ENCODE results near the gene C1orf35.

Gene C1orf35

DNA sequence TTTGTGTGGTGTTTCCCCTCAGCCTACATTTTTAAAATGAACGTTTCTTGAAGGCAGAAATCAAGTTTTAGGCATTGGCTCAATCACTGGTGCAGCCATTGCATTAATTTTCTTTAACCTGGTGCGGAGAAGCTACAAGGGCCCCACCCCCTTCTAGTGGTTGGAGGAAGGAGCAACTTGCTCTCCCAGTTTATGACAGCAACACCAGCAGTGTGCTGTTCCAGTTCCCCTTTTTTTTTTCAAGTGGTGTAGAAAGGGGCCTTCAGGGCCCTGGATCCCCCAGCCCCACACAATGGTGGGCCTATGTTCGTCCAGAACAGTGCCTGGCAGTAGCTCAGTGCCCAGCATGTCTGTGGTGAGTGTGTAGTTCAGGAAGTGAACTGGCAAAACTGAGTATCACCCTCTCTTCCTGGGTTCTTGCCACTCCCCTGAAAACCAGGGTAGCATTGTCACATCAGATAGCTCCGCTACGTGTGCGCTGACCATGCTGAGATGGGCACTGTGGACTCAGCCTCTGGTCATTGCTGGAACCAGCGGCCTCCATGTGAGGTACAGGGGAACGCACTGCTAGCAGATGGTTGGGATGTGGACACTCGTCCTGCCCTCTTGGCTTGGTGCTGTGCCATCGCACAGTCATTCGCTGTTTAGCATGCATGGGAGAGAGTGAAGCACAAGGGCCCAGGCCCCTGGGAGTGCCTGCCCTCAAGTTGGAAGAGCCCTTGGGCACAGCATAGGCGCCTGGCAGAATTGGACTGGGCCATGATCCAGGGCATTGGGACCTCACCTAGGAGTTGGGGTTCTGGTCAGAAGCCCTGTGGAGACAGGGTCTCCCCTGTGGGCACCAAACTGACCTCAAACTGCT is 13.4 kb downstream of the C1orf35 start:
- Histone ChIP-seq H3K27ac (replicated peaks) (peak overlapping the region; percentile 28), H3K27me3 (ENCODE audit: insufficient read depth, poor library complexity, severe bottlenecking) (no peaks in the 10 kb centered on the region), H3K4me3 (replicated peaks; ENCODE audit: insufficient read depth, low read length) (no peak overlapping the region)
- TF ChIP-seq GABPA (IDR thresholded peaks at IDR 0.05; ENCODE audit: low read depth) (no peak), SPI1 (IDR thresholded peaks at IDR 0.05; ENCODE audit: borderline replicate concordance, low read depth) (peak; percentile 98), POLR2AphosphoS5 (IDR thresholded peaks at IDR 0.05; ENCODE audit: low read depth) (peak; percentile 52; the same call in 1 of the 2 replicates), REST (IDR thresholded peaks at IDR 0.05; ENCODE audit: insufficient replicate concordance, low read depth) (no peak)
- TF ChIP-seq, protein P1, sequence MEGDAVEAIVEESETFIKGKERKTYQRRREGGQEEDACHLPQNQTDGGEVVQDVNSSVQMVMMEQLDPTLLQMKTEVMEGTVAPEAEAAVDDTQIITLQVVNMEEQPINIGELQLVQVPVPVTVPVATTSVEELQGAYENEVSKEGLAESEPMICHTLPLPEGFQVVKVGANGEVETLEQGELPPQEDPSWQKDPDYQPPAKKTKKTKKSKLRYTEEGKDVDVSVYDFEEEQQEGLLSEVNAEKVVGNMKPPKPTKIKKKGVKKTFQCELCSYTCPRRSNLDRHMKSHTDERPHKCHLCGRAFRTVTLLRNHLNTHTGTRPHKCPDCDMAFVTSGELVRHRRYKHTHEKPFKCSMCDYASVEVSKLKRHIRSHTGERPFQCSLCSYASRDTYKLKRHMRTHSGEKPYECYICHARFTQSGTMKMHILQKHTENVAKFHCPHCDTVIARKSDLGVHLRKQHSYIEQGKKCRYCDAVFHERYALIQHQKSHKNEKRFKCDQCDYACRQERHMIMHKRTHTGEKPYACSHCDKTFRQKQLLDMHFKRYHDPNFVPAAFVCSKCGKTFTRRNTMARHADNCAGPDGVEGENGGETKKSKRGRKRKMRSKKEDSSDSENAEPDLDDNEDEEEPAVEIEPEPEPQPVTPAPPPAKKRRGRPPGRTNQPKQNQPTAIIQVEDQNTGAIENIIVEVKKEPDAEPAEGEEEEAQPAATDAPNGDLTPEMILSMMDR (IDR thresholded peaks at IDR 0.05; ENCODE audit: insufficient read depth, low read length): no peak
- DNase-seq (ENCODE audit: low read depth in 1 of 2, low spot score in 1 of 2): peak in 1 of 2 experiments; percentile 84

DNA sequence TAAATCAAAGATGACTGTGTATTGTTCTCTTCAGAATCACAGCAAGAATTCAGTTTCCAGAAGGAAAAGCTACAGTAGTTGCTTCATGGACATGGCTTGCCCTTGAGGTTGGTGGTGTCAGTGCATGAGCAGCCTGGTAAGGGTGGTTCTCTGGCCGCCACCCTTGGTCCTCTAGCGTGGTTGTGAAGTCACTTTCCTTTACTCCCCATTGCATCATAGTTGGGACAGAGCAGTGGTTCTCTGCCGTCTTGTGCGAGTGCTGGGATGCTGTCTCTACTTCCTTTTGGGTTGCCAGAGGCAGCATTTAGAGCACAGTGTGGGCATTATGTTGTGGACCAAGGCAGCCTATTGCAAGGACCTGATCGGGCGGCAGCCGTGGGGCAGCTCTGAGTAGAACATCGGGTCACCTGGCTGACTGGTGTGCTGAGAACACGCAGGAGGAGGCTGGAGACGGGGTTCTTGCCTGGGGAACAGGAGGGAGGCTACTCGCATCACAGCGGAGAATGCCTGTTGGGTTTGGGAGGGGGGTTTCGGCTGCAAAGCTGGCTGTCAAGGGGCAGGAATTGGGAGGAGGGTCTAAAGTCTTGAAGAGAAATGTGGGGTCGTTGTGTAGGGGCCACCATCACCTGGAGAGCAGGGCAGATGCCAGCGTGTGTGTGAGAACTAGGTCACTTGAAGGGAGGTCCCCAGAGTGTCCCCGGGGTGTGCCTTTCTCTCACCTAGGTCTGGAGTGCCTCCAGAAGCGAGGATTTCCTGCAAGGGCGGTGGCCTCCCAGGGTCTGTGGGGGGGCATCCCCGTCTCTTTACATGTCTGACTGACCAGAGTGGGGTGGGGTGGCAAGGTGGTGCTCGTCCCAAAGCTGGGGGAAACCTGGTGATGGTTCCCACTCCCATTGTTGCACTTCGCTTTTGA is 14.3 kb downstream of the C1orf35 start:
- Histone ChIP-seq H3K27ac (replicated peaks) (peak overlapping the region; percentile 31), H3K4me3 (replicated peaks; ENCODE audit: insufficient read depth, low read length) (no peak overlapping the region), H3K27me3 (ENCODE audit: insufficient read depth, poor library complexity, severe bottlenecking) (no peaks in the 10 kb centered on the region)
- no peak for TF ChIP-seq GABPA (IDR thresholded peaks at IDR 0.05; ENCODE audit: low read depth)
- no peak for TF ChIP-seq REST (IDR thresholded peaks at IDR 0.05; ENCODE audit: insufficient replicate concordance, low read depth)
- TF ChIP-seq, protein P1 (IDR thresholded peaks at IDR 0.05; ENCODE audit: insufficient read depth, low read length): no peak
- TF ChIP-seq SPI1 (IDR thresholded peaks at IDR 0.05; ENCODE audit: borderline replicate concordance, low read depth): no peak
- TF ChIP-seq POLR2AphosphoS5 (IDR thresholded peaks at IDR 0.05; ENCODE audit: low read depth): no peak
- DNase-seq (ENCODE audit: low read depth in 1 of 2, low spot score in 1 of 2): peak; percentile 82 to 89

- Histone ChIP-seq H3K27me3 (ENCODE audit: insufficient read depth, poor library complexity, severe bottlenecking) (no peaks in the 10 kb centered on the region), H3K27ac (replicated peaks) (peak overlapping the region; percentile 10), H3K4me3 (replicated peaks; ENCODE audit: insufficient read depth, low read length) (peak overlapping the region; percentile 17; the same call in 1 of the 2 replicates)
- peak in 1 of 2 experiments; percentile 53 for DNase-seq (ENCODE audit: low read depth in 1 of 2, low spot score in 1 of 2)
- TF ChIP-seq POLR2AphosphoS5 (IDR thresholded peaks at IDR 0.05; ENCODE audit: low read depth) (0 out of 2 replicates have a peak, but pooled peaks have one; percentile 33), SPI1 (IDR thresholded peaks at IDR 0.05; ENCODE audit: borderline replicate concordance, low read depth) (no peak)
These were observed 15.3 kb downstream of the C1orf35 start for GRCh38 chr1:228087771-228088251.
